Left lung (tissue), 14 donors: ENCODE results near the gene CAVIN4. TPM values are rescaled to one million over a fixed set of nuclear protein-coding genes. Genes with fewer than 3 reads are reported as not detected.

Experiments used
- ATAC-seq: fragments of 200-7000 bp; cut with Tn5 transposase; one replicate; pipeline ENCODE4 v1.9.1; 2020; ENCODE audit warnings: moderate library complexity
- DNase-seq, 4 donors: peaks; one replicate each; pipeline ENCODE4 v3.0.0-alpha.2; 2013 to 2020
- H3K27ac ChIP-seq, 2 donors: fragments of 200-600 bp; sonication (generic) in 1 of 2; one replicate each; pipeline versions ENCODE4 v1.5.0 to v1.8.0; 2020 to 2021
- H3K27me3 ChIP-seq, 2 donors: fragments of 200-600 bp; sonication (generic) in 1 of 2; one replicate each; pipeline versions ENCODE4 v1.5.0 to v1.8.0; 2020 to 2021
- H3K36me3 ChIP-seq, 2 donors: fragments of 200-600 bp; sonication (generic) in 1 of 2; one replicate each; pipeline versions ENCODE4 v1.5.0 to v1.8.0; 2020 to 2021
- H3K4me1 ChIP-seq, 2 donors: fragments of 200-600 bp; one replicate each; pipeline ENCODE4 v1.8.0; 2021
- H3K4me3 ChIP-seq, 2 donors: fragments of 200-600 bp; sonication (generic) in 1 of 2; one replicate each; pipeline versions ENCODE4 v1.5.0 to v1.8.0; 2020 to 2021; ENCODE audit warnings: mild to moderate bottlenecking in 1 of 2
- H3K9me3 ChIP-seq, 2 donors: fragments of 200-600 bp; sonication (generic) in 1 of 2; one replicate each; pipeline versions ENCODE4 v1.5.0 to v1.8.0; 2020 to 2021
- CTCF ChIP-seq, 2 donors: fragments of 200-600 bp; sonication (generic) in 1 of 2; IDR thresholded peaks; one replicate each; pipeline versions ENCODE4 v1.5.0 to v1.8.0; 2021; ENCODE audit warnings: antibody characterized with exemption in 2 of 2
- intact Hi-C, 2 donors: fragments of 100-400 bp; cut with DNase I; formaldehyde crosslinking; loops; one replicate each; pipeline versions ENCODE4 v1.11.2 to v1.14.2; 2022
- long read RNA-seq, 12 donors: library from polyadenylated mRNA in 2 of 12; unstranded in 2 of 12; transcript quantifications; one replicate each; pipeline ENCODE4 v2.0.0 and lab custom pipeline, GENCODE V29; 2019 to 2026
- polyA plus RNA-seq, 6 donors: library from polyadenylated mRNA; unstranded; fragments of 120-200 nt; gene quantifications; one replicate each; pipeline ENCODE4 v1.2.1, GENCODE V29; 2013; ENCODE audit not compliant: insufficient read length in 6 of 6
- total RNA-seq, 2 donors: library from RNA; stranded (reverse); fragmentation: NEBNext Ultra II Directional; extraction: Animal tissue kit (Norgen Biotek cat#: 25700); gene quantifications; one replicate each; pipeline ENCODE4 v1.2.1, GENCODE V29; 2021
- donor health status: DM: no; HTN: yes; CAD: no.
- donor health status: DM: no; HTN: no; CAD: no.

Gene CAVIN4
- total RNA-seq (1 to 10 TPM in 1 of 2 donors, under 1 TPM in 1; 0.85 to 1.0 TPM), polyA plus RNA-seq (1 to 10 TPM; 1.7 to 2.6 (median 2.3) TPM)
- long read RNA-seq, donor 1, result 0 reads
- long read RNA-seq, donor 2, result 0 reads
- long read RNA-seq, donor 3, result 0 reads
- long read RNA-seq, donor 4, result 0 reads
- long read RNA-seq, donor 5, result 0 reads
- long read RNA-seq, donor 6, result 0 reads
- long read RNA-seq, donor 7, result 0 reads
- long read RNA-seq, donor 8, partial matches to known transcripts, result 0 of 2 reads
- long read RNA-seq, donor 8, other reads (novel, unspliced or antisense), result 0 of 2 reads
- long read RNA-seq, donor 9, partial matches to known transcripts, result 0 of 1 reads
- long read RNA-seq, donor 9, other reads (novel, unspliced or antisense), result 0 of 1 reads
- long read RNA-seq, donor 10, result 0 reads
- long read RNA-seq, donor 11, result 0 reads
- long read RNA-seq, donor 12, result 0 reads

GRCh38 chr9:100577776-100578448 is at the start of gene CAVIN4:
CAVIN4 (plus strand) TSS chr9:100578079; CDS start chr9:100578144, 65 bp downstream.
- intact Hi-C loops, result no loop called here
- Histone ChIP-seq H3K27ac (no peak within 1 kb of the TSS), H3K9me3 (no peaks in the 10 kb centered on the region), H3K27me3 (no peaks in the 10 kb centered on the region), H3K4me1 (no peaks in the 10 kb centered on the region), H3K36me3 (no peaks in the 10 kb centered on the region), H3K4me3 (no peak within 1 kb of the TSS)
- no peak for ATAC-seq
- no peak for TF ChIP-seq CTCF (IDR thresholded peaks at IDR 0.05)
- no peak for DNase-seq

GRCh38 chr9:100534401-100534800 is 43.5 kb upstream of the CAVIN4 start:
- intact Hi-C loops, result no loop called here
- Histone ChIP-seq H3K4me1 (no peaks in the 10 kb centered on the region), H3K4me3 (no peak overlapping the region), H3K36me3 (no peaks in the 10 kb centered on the region), H3K9me3 (no peaks in the 10 kb centered on the region), H3K27ac (no peak overlapping the region), H3K27me3 (no peaks in the 10 kb centered on the region)
- DNase-seq, result no peak
- no peak for TF ChIP-seq CTCF (IDR thresholded peaks at IDR 0.05)
- ATAC-seq, result no peak

- ATAC-seq (no peak), DNase-seq (peak in 1 of 4 donors; percentile 65)
- Histone ChIP-seq H3K9me3 (peaks cover 0 to 11% of the 10 kb centered on the region in 2 donors), H3K36me3 (no peaks in the 10 kb centered on the region), H3K4me3 (no peak overlapping the region), H3K27ac (no peak overlapping the region), H3K4me1 (no peaks in the 10 kb centered on the region), H3K27me3 (no peaks in the 10 kb centered on the region)
- no peak for TF ChIP-seq CTCF (IDR thresholded peaks at IDR 0.05)
- intact Hi-C loops, result no loop called here
Measured at GRCh38 chr9:100540327-100540726, 37.6 kb upstream of the CAVIN4 start.

GRCh38 chr9:100549048-100549447 is 28.8 kb upstream of the CAVIN4 start:
- Histone ChIP-seq H3K27me3 (no peaks in the 10 kb centered on the region), H3K36me3 (no peaks in the 10 kb centered on the region), H3K4me3 (no peak overlapping the region), H3K27ac (no peak overlapping the region), H3K4me1 (no peaks in the 10 kb centered on the region), H3K9me3 (peaks cover 0 to 16% of the 10 kb centered on the region in 2 donors)
- no peak for TF ChIP-seq CTCF (IDR thresholded peaks at IDR 0.05)
- DNase-seq (no peak), ATAC-seq (no peak)
- intact Hi-C loops, result no loop called here

GRCh38 chr9:100554935-100555401 is 22.9 kb upstream of the CAVIN4 start:
- TF ChIP-seq CTCF (IDR thresholded peaks at IDR 0.05), result no peak
- Histone ChIP-seq H3K27ac (no peak overlapping the region), H3K4me1 (no peaks in the 10 kb centered on the region), H3K27me3 (no peaks in the 10 kb centered on the region), H3K4me3 (no peak overlapping the region), H3K9me3 (no peaks in the 10 kb centered on the region), H3K36me3 (no peaks in the 10 kb centered on the region)
- no peak for DNase-seq
- no peak for ATAC-seq
- intact Hi-C loops, result no loop called here
